Forelimb muscle (tissue), 1 donor: ENCODE data around the gene RBCK1. TPM values are rescaled to one million over a fixed set of nuclear protein-coding genes. Genes with fewer than 3 reads are reported as not detected.
"Not testable (repeated sequence)": the region's sequence is repeated elsewhere in the genome, so short reads cannot be mapped to it uniquely, and the experiment has no call there.

Experiments used
- DNase-seq: peaks from one replicate; pipeline ENCODE4 v3.0.0-alpha.2; 2013; ENCODE audit warnings: low read depth
- polyA plus RNA-seq: library from polyadenylated mRNA; unstranded; fragments of 120-200 nt; gene quantifications from one replicate; pipeline ENCODE4 v1.2.1, GENCODE V29; 2013; ENCODE audit not compliant: insufficient read length

RBCK1 gene
- polyA plus RNA-seq, 1 donor = 48.3 TPM

GRCh38 chr20:472889-473292, 64.8 kb downstream of the RBCK1 start:
- DNase-seq = no peak

DNA sequence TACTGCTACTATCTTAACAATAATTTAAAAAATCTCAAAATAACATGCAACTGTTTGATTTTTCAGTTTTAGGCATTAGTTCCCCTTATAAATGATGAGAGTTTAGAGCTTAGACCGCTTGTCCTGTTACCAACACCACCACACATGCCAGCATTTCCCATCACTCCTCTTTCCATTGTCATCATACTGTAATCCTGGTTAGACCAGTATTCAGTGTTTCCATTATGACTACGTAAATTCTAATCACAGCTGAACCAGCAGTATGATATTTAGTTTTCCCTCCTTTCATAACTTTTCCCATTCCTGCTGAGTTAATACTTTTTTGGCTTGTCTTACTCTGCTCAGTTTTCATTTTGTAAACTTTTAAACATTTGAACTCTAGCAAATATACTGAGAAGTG, 66.5 kb downstream of the RBCK1 start:
- no peak for DNase-seq

- DNase-seq = no peak
Measured at GRCh38 chr20:475463-476357, 67.6 kb downstream of the RBCK1 start.

DNA sequence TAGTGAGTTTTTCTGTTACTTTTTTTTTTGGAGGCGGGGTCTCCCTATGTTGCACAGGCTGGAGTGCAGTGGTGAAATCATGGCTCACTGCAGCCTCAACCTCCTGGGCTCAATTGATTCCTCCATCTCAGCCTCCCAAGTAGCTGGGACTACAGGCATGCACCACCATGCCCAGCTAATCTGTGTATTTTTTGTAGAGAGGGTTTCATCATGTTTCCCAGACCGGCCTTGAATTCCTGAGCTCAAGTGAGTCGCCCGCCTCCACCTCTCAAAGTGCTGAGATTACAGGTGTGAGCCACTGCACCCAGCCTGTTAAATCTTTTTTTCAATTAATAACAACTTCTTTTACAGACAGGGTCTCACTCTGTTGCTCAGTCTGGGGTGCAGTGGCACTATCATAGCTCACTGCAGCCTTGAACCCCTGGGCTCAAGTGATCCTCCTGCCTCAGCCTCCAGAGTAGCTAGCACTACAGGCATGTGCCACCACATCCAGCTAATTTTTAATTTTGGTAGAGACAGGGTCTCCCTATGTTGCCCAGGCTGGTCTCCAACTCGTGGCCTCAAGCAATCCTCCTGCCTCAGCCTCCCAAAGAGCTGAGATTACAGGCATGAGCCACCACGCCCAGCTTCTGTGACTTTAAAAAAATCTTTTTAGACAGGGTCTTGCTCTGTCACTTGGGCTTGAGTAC, 68.6 kb downstream of the RBCK1 start:
- DNase-seq = not testable (repeated sequence)

DNA sequence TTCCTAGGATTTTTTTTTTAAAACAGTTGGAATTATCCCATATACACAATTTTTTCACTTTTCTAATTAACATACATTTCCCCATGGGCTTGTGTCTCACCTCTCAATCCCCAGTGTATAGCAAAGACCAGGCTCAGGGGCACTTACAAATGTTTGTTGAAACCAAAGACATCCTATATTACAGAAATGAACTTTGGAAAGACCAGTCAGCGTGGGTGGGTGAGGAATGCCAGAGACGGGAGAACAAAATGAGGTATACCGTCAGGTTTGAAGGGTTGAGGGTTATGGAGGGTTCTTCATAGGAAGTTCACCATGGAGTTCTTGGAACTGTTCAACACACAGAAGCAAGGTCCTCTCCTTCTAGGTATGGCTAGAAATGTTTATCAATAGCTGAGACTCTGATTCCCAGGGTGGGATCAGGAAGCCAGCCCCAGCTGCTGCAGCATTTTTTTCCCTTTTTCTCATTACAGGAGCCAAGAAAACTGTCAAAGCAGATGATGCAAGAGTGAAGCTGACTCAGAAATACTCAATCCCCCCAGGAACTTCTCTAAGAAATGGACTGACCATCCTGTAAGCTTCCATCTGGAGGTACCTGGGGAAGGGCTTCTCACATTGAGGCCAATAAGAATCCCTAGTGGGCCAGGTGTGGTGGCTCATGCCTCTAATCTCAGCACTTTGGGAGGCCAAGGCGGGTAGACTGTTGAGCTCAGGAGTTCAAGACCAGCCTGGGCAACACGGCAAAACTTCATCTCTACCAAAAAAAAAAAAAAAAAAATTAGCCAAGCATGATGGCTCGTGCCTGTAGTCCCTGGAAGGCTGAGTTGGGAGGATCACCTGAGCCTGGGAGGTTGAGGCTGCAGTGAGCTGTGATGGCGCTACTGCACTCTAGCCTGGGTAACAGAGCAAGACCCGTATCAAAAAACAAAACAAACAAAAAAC, 70.2 kb downstream of the RBCK1 start:
- no peak for DNase-seq

- peak; percentile 45 for DNase-seq
Measured at GRCh38 chr20:478949-479429, 70.9 kb downstream of the RBCK1 start.

DNA sequence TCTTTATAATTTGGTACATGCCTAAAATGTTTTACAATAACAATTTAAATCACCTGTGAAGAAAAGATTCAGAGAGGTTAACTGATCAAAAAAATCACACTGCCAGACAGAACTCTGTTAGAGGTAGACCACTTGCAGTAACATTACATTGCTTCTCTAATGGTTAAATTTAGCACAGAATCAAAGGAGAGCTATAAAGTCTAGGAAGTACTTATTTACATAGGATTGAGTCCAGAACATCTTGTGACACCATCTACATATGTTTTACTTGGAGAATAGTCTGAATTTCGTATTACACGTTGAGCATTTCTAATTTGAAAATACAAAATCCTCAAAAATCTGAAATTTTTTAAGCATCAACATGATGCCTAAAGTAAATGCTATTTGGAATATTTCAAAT, 71.4 kb downstream of the RBCK1 start:
- DNase-seq = no peak

GRCh38 chr20:480044-480443, 71.9 kb downstream of the RBCK1 start:
- no peak for DNase-seq

DNA sequence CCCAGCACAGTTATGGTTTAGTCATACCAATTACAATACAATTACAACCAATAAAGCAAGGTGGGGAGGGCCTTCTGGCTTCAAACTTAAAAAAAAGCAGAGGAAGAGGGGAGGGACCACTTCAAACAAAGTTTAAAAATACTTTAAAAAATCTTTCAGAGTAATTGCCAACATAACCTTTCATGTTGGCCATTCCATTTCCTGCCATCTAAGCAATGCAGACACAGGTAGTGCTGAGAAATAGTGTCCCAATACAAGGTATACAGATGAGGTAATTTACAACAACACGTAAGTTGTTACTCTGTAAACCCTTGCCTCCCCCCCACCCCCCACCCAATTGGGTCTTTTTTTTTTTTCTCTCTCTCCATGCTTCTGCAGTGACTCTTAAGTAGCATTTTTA, 73.1 kb downstream of the RBCK1 start:
- DNase-seq = no peak

Other genes starting within 250 kb of the RBCK1 start
- not detected for gene DEFB128, start 218.6 kb upstream of the RBCK1 start, polyA plus RNA-seq
- gene DEFB129, start 181.0 kb upstream of the RBCK1 start, polyA plus RNA-seq = not detected
- not detected for gene DEFB132, start 150.6 kb upstream of the RBCK1 start, polyA plus RNA-seq
- 11.3 TPM for gene C20orf96, start 117.5 kb upstream of the RBCK1 start, polyA plus RNA-seq
- gene ZCCHC3, start 110.7 kb upstream of the RBCK1 start, polyA plus RNA-seq = 27.1 TPM
- gene SOX12, start 82.7 kb upstream of the RBCK1 start, polyA plus RNA-seq = 24.1 TPM
- 24.4 TPM for gene NRSN2, start 61.2 kb upstream of the RBCK1 start, polyA plus RNA-seq
- gene TRIB3, start 27.5 kb upstream of the RBCK1 start, polyA plus RNA-seq = 2.9 TPM
- gene TBC1D20, start 54.2 kb downstream of the RBCK1 start, polyA plus RNA-seq = 28.8 TPM
- gene CSNK2A1, start 135.5 kb downstream of the RBCK1 start, polyA plus RNA-seq = 107 TPM
- gene TCF15, start 202.0 kb downstream of the RBCK1 start, polyA plus RNA-seq = 5.3 TPM
- 8.2 TPM for gene SRXN1, start 244.9 kb downstream of the RBCK1 start, polyA plus RNA-seq